HFFc6 (cell line): Measurements from ENCODE around the gene KIRREL3. TPM values are rescaled to one million over a fixed set of nuclear protein-coding genes. Genes with fewer than 3 reads are reported as not detected.

Experiments
- DNase-seq: peaks from one replicate; pipeline ENCODE4 v3.0.0-alpha.2; 2018
- H3K27ac Mint-ChIP-seq: 2 replicates; pipeline ENCODE4 v1.8.0; 2020; ENCODE audit warnings: mild to moderate bottlenecking, mixed read lengths
- H3K27me3 Mint-ChIP-seq: 2 replicates; pipeline ENCODE4 v1.8.0; 2021; ENCODE audit warnings: mild to moderate bottlenecking, moderate library complexity, mixed read lengths; ENCODE audit not compliant: insufficient read depth
- H3K36me3 Mint-ChIP-seq: 2 replicates; pipeline ENCODE4 v1.8.0; 2021; ENCODE audit warnings: low read depth, mixed read lengths
- H3K4me1 Mint-ChIP-seq: 2 replicates; pipeline ENCODE4 v1.8.0; 2020; ENCODE audit warnings: low read depth, mixed read lengths
- H3K4me3 Mint-ChIP-seq: 2 replicates; pipeline ENCODE4 v1.8.0; 2020; ENCODE audit warnings: mild to moderate bottlenecking, moderate library complexity, mixed read lengths
- H3K9me3 Mint-ChIP-seq: 2 replicates; pipeline ENCODE4 v1.8.0; 2020; ENCODE audit warnings: mild to moderate bottlenecking, mixed read lengths
- total RNA-seq, 6 experiments: library from RNA; stranded (reverse); fragmentation: NEBNext Ultra II Directional; extraction: Animal tissue kit (Norgen Biotek cat#: 25700); gene quantifications; 2 replicates in 1 of 6; 3 replicates in 5 of 6; pipeline ENCODE4 v1.2.3, GENCODE V29; 2021
- TF ChIP-seq, protein P1 (sequence below): fragments of 200-600 bp; sonication (generic); IDR thresholded peaks from 2 replicates; pipeline ENCODE4 v1.5.0; 2021; ENCODE audit warnings: antibody characterized with exemption, mild to moderate bottlenecking

Gene KIRREL3
- total RNA-seq, 6 experiments from 2014 or later: 22.2 to 38.2 (median 33.2) TPM

DNA sequence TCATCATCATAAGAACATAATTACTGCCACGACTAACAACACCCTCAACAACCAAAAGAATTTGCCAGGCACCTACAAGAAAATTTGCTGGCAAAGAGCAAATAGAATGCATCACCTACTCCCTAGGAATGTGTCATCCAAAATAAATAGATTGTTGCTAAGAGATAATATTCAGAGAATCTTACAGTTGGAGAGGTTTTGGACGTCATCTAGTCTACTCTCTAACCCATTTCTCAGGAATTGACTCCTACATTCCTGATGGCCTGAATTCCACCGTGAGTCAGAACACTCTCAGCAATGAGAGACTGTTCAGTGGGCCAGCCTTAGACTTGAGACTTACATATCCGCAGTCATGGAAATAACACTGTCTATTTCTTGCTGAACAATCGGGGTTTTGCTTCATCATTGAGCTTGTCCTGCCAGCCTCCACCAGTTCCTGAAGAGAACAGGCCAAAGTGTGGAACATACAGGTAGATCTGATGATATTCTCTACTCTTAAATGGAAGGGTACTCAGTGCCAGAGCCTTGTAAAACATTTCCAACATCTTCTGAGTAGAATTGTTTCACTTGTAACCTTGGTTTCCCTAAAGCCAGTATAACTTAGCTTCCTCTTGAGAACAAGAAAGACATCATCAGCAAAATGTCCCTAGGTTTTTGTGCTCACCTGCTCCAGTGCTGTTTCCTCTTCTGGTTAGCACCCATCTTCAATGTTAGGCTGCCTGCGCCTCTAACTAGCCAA, 8.3 kb downstream of the KIRREL3 start:
- Mint-ChIP-seq H3K4me3 (peak overlapping the region; percentile 86), H3K36me3 (peaks cover 25% of the 10 kb centered on the region), H3K27ac (peak overlapping the region; percentile 99), H3K4me1 (peaks cover 7% of the 10 kb centered on the region), H3K9me3 (no peaks in the 10 kb centered on the region), H3K27me3 (no peaks in the 10 kb centered on the region; the same call in 1 of the 2 replicates)
- TF ChIP-seq, protein P1, sequence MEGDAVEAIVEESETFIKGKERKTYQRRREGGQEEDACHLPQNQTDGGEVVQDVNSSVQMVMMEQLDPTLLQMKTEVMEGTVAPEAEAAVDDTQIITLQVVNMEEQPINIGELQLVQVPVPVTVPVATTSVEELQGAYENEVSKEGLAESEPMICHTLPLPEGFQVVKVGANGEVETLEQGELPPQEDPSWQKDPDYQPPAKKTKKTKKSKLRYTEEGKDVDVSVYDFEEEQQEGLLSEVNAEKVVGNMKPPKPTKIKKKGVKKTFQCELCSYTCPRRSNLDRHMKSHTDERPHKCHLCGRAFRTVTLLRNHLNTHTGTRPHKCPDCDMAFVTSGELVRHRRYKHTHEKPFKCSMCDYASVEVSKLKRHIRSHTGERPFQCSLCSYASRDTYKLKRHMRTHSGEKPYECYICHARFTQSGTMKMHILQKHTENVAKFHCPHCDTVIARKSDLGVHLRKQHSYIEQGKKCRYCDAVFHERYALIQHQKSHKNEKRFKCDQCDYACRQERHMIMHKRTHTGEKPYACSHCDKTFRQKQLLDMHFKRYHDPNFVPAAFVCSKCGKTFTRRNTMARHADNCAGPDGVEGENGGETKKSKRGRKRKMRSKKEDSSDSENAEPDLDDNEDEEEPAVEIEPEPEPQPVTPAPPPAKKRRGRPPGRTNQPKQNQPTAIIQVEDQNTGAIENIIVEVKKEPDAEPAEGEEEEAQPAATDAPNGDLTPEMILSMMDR: no peak
- DNase-seq: peak; percentile 99

DNA sequence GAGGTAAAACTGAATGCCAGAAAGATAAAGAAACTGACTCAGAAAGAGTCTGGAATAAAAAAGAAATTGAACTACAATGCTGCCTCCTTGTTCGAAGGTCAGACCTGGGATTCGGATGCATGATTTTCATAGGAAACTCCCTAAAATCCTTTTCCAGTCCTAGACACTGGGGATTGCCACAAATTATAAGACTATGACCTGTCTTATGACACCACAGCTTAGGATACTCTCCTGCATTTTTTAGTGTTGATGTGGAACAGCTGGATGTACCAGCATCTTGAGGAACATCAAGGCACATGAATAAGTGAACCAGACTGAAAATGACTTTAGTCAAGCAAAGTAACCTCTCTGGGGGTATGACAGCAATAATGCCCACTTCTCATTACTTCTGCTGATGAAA, 9.0 kb downstream of the KIRREL3 start:
- Mint-ChIP-seq H3K36me3 (peaks cover 30% of the 10 kb centered on the region), H3K4me3 (peak overlapping the region; percentile 86), H3K4me1 (peaks cover 13% of the 10 kb centered on the region), H3K27ac (peak overlapping the region; percentile 99), H3K9me3 (no peaks in the 10 kb centered on the region), H3K27me3 (no peaks in the 10 kb centered on the region; the same call in 1 of the 2 replicates)
- DNase-seq: peak; percentile 86
- TF ChIP-seq, protein P1: no peak

DNA sequence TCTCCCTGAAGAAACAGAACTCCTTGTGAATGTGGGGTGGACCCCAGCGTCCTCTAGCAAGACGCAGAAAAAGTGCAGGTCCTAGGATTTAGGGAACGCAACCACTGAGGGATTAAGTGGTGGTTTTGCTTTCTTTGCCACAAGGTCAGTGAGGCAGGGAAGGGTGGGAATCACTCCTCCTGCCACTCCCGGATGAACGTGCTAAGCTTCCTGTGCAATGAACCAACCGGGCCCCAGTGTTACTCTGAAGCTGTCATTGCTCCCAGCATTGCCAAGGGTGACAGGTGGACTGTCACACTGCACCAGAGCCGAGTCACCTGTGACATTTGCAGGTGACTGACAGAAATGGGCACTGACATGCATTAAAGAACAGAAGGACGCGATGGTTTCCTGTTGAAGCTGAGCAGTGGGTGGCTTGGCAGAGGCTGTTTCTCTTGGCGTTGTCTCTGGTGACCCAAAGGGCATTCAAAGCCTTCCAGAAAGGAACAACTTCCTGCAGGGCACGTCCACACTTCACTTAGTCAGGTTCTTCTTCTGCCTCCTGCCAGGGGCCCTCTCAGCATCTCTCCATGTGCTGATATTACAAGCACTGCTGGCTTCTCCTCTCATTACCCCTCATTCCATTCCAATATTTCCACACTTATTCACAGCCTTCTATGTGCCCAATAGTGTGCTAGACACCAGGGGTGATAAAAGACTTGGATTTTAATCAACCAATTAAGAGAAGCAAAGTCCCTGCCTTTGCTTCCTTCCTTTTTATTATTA, 9.7 kb downstream of the KIRREL3 start:
- H3K4me1 Mint-ChIP-seq: peaks cover 17% of the 10 kb centered on the region
- no peaks in the 10 kb centered on the region for H3K9me3 Mint-ChIP-seq
- TF ChIP-seq, protein P1: peak; percentile 67
- DNase-seq: peak; percentile 47
- no peaks in the 10 kb centered on the region; the same call in 1 of the 2 replicates for H3K27me3 Mint-ChIP-seq
- peak overlapping the region; percentile 99 for H3K27ac Mint-ChIP-seq
- H3K36me3 Mint-ChIP-seq: peaks cover 30% of the 10 kb centered on the region
- peak overlapping the region; percentile 86 for H3K4me3 Mint-ChIP-seq

DNA sequence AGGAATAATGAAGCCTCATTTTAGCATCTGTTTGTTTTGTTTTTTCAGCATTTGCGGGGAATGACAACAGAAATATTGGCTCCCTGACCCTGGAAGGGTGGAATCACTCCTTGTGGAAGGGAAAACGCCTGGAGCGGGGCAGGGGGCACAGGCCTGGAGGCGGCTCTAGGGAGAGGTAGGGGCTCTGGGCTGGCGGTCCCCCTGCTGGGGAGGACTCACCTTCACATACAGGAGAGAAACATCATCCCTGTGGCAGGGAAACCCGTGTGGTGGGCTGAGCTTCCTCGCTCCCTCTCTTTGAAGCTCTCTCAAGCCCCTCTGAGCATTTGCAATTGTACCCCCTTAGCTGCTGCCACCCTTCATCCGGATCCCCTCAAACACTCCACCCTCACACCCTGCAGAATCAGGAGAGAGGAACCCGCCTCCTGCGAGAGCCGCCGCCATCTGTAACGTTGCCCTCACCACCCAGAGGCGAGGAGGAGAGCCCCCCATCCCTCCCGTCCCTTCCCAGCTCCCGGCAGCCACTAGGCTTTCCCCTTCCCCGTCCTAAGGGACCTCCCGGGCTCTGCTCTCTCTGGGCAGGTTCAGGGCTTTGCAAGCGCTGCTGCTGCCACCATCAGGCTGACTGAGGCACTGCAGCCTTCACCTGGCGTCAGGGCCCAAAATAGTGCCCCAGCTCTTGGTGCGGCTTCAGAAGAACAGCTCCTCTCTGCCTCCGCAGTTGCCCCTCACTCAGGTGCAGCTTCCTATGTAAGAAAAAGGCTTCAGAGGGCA, 10.4 kb downstream of the KIRREL3 start:
- Mint-ChIP-seq H3K4me3 (peak overlapping the region; percentile 86), H3K36me3 (peaks cover 30% of the 10 kb centered on the region), H3K27ac (peak overlapping the region; percentile 99), H3K9me3 (no peaks in the 10 kb centered on the region), H3K27me3 (peaks cover 1% of the 10 kb centered on the region), H3K4me1 (peaks cover 17% of the 10 kb centered on the region)
- peak; percentile 64 for DNase-seq
- TF ChIP-seq, protein P1: peak; percentile 95

DNA sequence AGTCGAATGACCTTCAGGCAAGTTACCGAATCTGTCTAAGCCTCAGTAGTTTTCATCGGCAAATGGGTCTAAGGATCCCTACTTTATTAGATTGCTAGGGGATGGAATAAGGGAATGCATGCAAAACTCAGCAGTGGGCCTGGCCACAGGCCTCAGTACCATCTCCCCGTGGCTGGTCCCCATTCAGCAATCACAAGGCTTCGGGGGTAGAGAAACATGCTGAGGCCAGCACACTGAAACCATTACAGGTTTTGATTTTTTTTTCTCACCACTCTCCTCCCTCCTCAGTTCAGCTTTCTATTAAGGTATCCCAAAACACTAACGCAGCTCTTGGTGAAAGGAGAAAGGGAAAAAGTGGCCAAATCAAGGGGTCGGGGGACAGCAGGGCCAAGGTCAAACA, 11.9 kb downstream of the KIRREL3 start:
- Mint-ChIP-seq H3K4me3 (no peak overlapping the region), H3K36me3 (peaks cover 40% of the 10 kb centered on the region), H3K4me1 (peaks cover 17% of the 10 kb centered on the region), H3K27ac (no peak overlapping the region; the same call in 1 of the 2 replicates), H3K27me3 (peaks cover 3% of the 10 kb centered on the region), H3K9me3 (no peaks in the 10 kb centered on the region)
- DNase-seq: no peak
- TF ChIP-seq, protein P1: no peak
